ENCODE measurements around the gene HLA-DOB.

- TF ChIP-seq POLR2AphosphoS5 (IDR thresholded peaks at IDR 0.05) (no peak), POLR2A (IDR thresholded peaks at IDR 0.05) (no peak)
Observed at GRCh38 chr6:32829495-32829894, 12.7 kb upstream of the HLA-DOB start.

Data from spleen (tissue), 3 donors.